Esophagus muscularis mucosa (tissue), 3 donors: Measurements from ENCODE around the gene RPL7A.

ENCODE experiments used
- CTCF ChIP-seq, 3 experiments: fragments of 200-600 bp in 2 of 3; fragments of 450-650 bp in 1 of 3; sonication (generic) in 2 of 3; IDR thresholded peaks; one replicate each; pipeline ENCODE4 v1.5.1; 2017 to 2019; ENCODE audit warnings: antibody characterized with exemption in 3 of 3, mild to moderate bottlenecking in 2 of 3, moderate library complexity in 1 of 3
- POLR2AphosphoS5 ChIP-seq, 2 donors: sonication (generic); formaldehyde crosslinking; IDR thresholded peaks; one replicate each; pipeline ENCODE4 v1.6.1; 2017; ENCODE audit warnings: antibody characterized with exemption in 2 of 2

GRCh38 chr9:133342069-133342406 lies 6.0 kb upstream of the RPL7A start:
- TF ChIP-seq CTCF (IDR thresholded peaks at IDR 0.05) (no peak), POLR2AphosphoS5 (IDR thresholded peaks at IDR 0.05) (no peak)
